HCT116 (cell line): ENCODE data around the gene TINCR. TPM values are rescaled to one million over a fixed set of nuclear protein-coding genes. Genes with fewer than 3 reads are reported as not detected.

Experiments
- ATAC-seq: fragments of 200-7000 bp; cut with Tn5 transposase; 2 replicates; pipeline ENCODE4 v1.9.1; 2020; ENCODE audit warnings: mild to moderate bottlenecking, moderate library complexity
- BruUV-seq: library from RNA; stranded (reverse); fragments of 400-500 nt; replicated peaks from 2 replicates; lab custom pipeline; 2021; lab: Mats Ljungman, UMichigan
- CTCF ChIA-PET: fragments of 300-600 bp; sonication (Branson Sonifier 250); formaldehyde crosslinking; loops from one replicate; lab custom pipeline; 2021; ENCODE audit warnings: antibody characterized with exemption; lab: Charles Lee
- POLR2A ChIA-PET: fragments of 300-600, 350-600 bp; sonication (Branson Sonifier 250); formaldehyde crosslinking; loops from one replicate; lab custom pipeline; 2021; ENCODE audit warnings: antibody characterized with exemption; lab: Charles Lee
- RAD21 ChIA-PET, 2 experiments: fragments of 300-600 bp; sonication (Branson Sonifier 250); formaldehyde crosslinking; loops; one replicate each; lab custom pipeline; 2023; ENCODE audit warnings: low total read pairs in 2 of 2; ENCODE audit not compliant: uncharacterized antibody in 2 of 2, unreplicated experiment in 2 of 2, low non-redundant PET in 1 of 2; lab: Charles Lee
- DNase-seq: peaks from one replicate; pipeline ENCODE4 v3.0.0-alpha.2; 2010; ENCODE audit warnings: low read depth, low spot score
- H2AFZ ChIP-seq: fragments of 200-600 bp; shearing (Covaris generic), sonication (generic); 2 replicates; pipeline ENCODE4 v1.6.1; 2017; ENCODE audit warnings: low read depth, mixed run types, mixed read lengths, antibody characterized with exemption, low read length; ENCODE audit not compliant: poor library complexity, severe bottlenecking
- H3K27ac ChIP-seq: 2 replicates; pipeline ENCODE4 v1.5.1; 2012; ENCODE audit warnings: low read depth, low read length
- H3K27me3 ChIP-seq: fragments of 200-600 bp; sonication (generic); 2 replicates; pipeline ENCODE4 v1.6.1; 2016; ENCODE audit warnings: mixed run types, low read length, mixed read lengths; ENCODE audit not compliant: insufficient read depth
- H3K36me3 ChIP-seq, 2 experiments: fragments of 200-500 bp in 1 of 2; fragments of 200-600 bp in 1 of 2; sonication (Bioruptor generic) in 1 of 2; sonication (generic) in 1 of 2; 2 replicates each; pipeline versions ENCODE4 v1.5.1 to v1.6.1; 2014 to 2016; ENCODE audit warnings: low read length in 2 of 2, inconsistent platforms in 1 of 2, mixed read lengths in 1 of 2, mixed run types in 1 of 2; ENCODE audit not compliant: insufficient read depth in 2 of 2, control insufficient read depth in 1 of 2
- H3K4me1 ChIP-seq, 2 experiments: fragments of 200-600 bp in 1 of 2; sonication (generic) in 1 of 2; 2 replicates each; pipeline versions ENCODE4 v1.5.1 to v1.6.1; 2012 to 2017; ENCODE audit warnings: low read length in 2 of 2, inconsistent platforms in 1 of 2, mild to moderate bottlenecking in 1 of 2, mixed read lengths in 1 of 2, mixed run types in 1 of 2, moderate library complexity in 1 of 2; ENCODE audit not compliant: insufficient read depth in 2 of 2, control insufficient read depth in 1 of 2
- H3K4me2 ChIP-seq: fragments of 200-600 bp; sonication (generic); 2 replicates; pipeline ENCODE4 v1.6.1; 2017; ENCODE audit warnings: mixed run types, low read length, mixed read lengths
- H3K4me3 ChIP-seq, 2 experiments: fragments of 200-600 bp in 1 of 2; sonication (generic) in 1 of 2; replicated peaks in 1 of 2; 2 replicates each; pipeline ENCODE4 v1.5.1; 2011 to 2016; ENCODE audit warnings: low read length in 2 of 2, control low read depth in 1 of 2, low read depth in 1 of 2, mild to moderate bottlenecking in 1 of 2, mixed read lengths in 1 of 2, mixed run types in 1 of 2
- H3K79me2 ChIP-seq: fragments of 200-600 bp; sonication (generic); 2 replicates; pipeline ENCODE4 v1.6.1; 2017; ENCODE audit warnings: mild to moderate bottlenecking, mixed run types, low read length, moderate library complexity, mixed read lengths; ENCODE audit not compliant: insufficient read depth
- H3K9ac ChIP-seq: fragments of 200-600 bp; sonication (generic); 2 replicates; pipeline ENCODE4 v1.6.1; 2016; ENCODE audit warnings: low read length, mixed read lengths
- H3K9me2 ChIP-seq: fragments of 200-600 bp; sonication (generic), shearing (Covaris generic); 2 replicates; pipeline ENCODE4 v1.6.1; 2017; ENCODE audit warnings: mixed run types, mild to moderate bottlenecking, moderate library complexity; ENCODE audit not compliant: insufficient read depth
- H3K9me3 ChIP-seq, 2 experiments: fragments of 200-500 bp in 1 of 2; fragments of 200-600 bp in 1 of 2; sonication (Bioruptor generic) in 1 of 2; sonication (generic) in 1 of 2; 2 replicates each; pipeline ENCODE4 v1.6.1; 2014 to 2017; ENCODE audit warnings: low read length in 2 of 2, mixed read lengths in 2 of 2, inconsistent platforms in 1 of 2, low read depth in 1 of 2, mild to moderate bottlenecking in 1 of 2, mixed run types in 1 of 2, moderate library complexity in 1 of 2; ENCODE audit not compliant: control insufficient read depth in 1 of 2, insufficient read depth in 1 of 2
- H4K20me1 ChIP-seq: fragments of 200-600 bp; sonication (generic), shearing (Covaris generic); 2 replicates; pipeline ENCODE4 v1.6.1; 2017; ENCODE audit warnings: mixed run types, mild to moderate bottlenecking, moderate library complexity; ENCODE audit not compliant: insufficient read depth
- CBX3 ChIP-seq: IDR thresholded peaks from 2 replicates; pipeline ENCODE4 v1.6.1; 2012; ENCODE audit warnings: low read depth
- EGR1 ChIP-seq: IDR thresholded peaks from 2 replicates; pipeline ENCODE4 v1.6.1; 2012; ENCODE audit warnings: low read depth
- EZH2 ChIP-seq: fragments of 200-600 bp; sonication (generic); IDR thresholded peaks from 2 replicates; pipeline ENCODE4 v1.6.1; 2017; ENCODE audit warnings: antibody characterized with exemption, mixed run types
- EZH2phosphoT487 ChIP-seq: fragments of 200-600 bp; IDR thresholded peaks from 2 replicates; pipeline ENCODE4 v1.6.1; 2018; ENCODE audit warnings: antibody characterized with exemption, borderline replicate concordance
- FOSL1 ChIP-seq: IDR thresholded peaks from 2 replicates; pipeline ENCODE4 v1.6.1; 2012; ENCODE audit warnings: low read depth
- POLR2AphosphoS5 ChIP-seq: IDR thresholded peaks from 2 replicates; pipeline ENCODE4 v1.6.1; 2011; ENCODE audit warnings: mild to moderate bottlenecking, low read depth, low read length, moderate library complexity
- RAD21 ChIP-seq: IDR thresholded peaks from 2 replicates; pipeline ENCODE4 v1.6.1; 2012; ENCODE audit warnings: low read depth, mild to moderate bottlenecking
- SP1 ChIP-seq: IDR thresholded peaks from 2 replicates; pipeline ENCODE4 v1.6.1; 2012; ENCODE audit warnings: low read depth
- TCF7L2 ChIP-seq: IDR thresholded peaks from 2 replicates; pipeline ENCODE4 v1.7.0; 2011; ENCODE audit warnings: borderline replicate concordance, inconsistent platforms; ENCODE audit not compliant: insufficient read depth, insufficient read length; ENCODE audit errors: extremely low read depth
- YY1 ChIP-seq: IDR thresholded peaks from 2 replicates; pipeline ENCODE4 v1.6.1; 2011; ENCODE audit warnings: low read length, low read depth, moderate library complexity, mild to moderate bottlenecking; ENCODE audit not compliant: insufficient replicate concordance; ENCODE audit errors: extremely low read depth
- ZFX ChIP-seq: fragments of 450-650 bp; IDR thresholded peaks from 2 replicates; pipeline ENCODE4 v1.6.1; 2017
- ZNF274 ChIP-seq: fragments of 200-500 bp; sonication (Bioruptor generic); IDR thresholded peaks from 2 replicates; pipeline ENCODE4 v1.6.1; 2014; ENCODE audit warnings: mild to moderate bottlenecking, low read depth, low read length, inconsistent platforms
- intact Hi-C: fragments of 100-400 bp; cut with micrococcal nuclease; formaldehyde crosslinking; loops from 2 replicates; pipeline ENCODE4 v1.10.0; 2022
- total RNA-seq: library from RNA; stranded (reverse); gene quantifications from one replicate; pipeline ENCODE4 v1.2.1, GENCODE V29; 2021; ENCODE audit not compliant: unreplicated experiment
- TF ChIP-seq, protein P1 (sequence below): IDR thresholded peaks from 2 replicates; pipeline ENCODE4 v1.6.1; 2012
- TF ChIP-seq, protein P2 (sequence below): IDR thresholded peaks from 2 replicates; pipeline ENCODE4 v1.6.1; 2012; ENCODE audit warnings: low read depth
- TF ChIP-seq, protein P3 (sequence below), 3 experiments: fragments of 200-600 bp in 1 of 3; sonication (generic) in 1 of 3; IDR thresholded peaks in 2 of 3; conservative IDR thresholded peaks in 1 of 3; 2 replicates each; pipeline ENCODE4 v1.5.1; 2012 to 2017; ENCODE audit warnings: low read depth in 2 of 3, low read length in 2 of 3, antibody characterized with exemption in 1 of 3, borderline replicate concordance in 1 of 3, control low read depth in 1 of 3, mild to moderate bottlenecking in 1 of 3, mixed read lengths in 1 of 3, mixed run types in 1 of 3, moderate library complexity in 1 of 3; ENCODE audit not compliant: insufficient read depth in 1 of 3
- TF ChIP-seq, protein P4 (sequence below): IDR thresholded peaks from 2 replicates; pipeline ENCODE4 v1.6.1; 2011; ENCODE audit warnings: mild to moderate bottlenecking, low read length, moderate library complexity; ENCODE audit not compliant: insufficient replicate concordance; ENCODE audit errors: extremely low read depth
- TF ChIP-seq, protein P5 (sequence below): IDR thresholded peaks from 2 replicates; pipeline ENCODE4 v1.6.1; 2012

TINCR gene
- total RNA-seq, 1 experiment from 2014 or later = 6.1 TPM

DNA sequence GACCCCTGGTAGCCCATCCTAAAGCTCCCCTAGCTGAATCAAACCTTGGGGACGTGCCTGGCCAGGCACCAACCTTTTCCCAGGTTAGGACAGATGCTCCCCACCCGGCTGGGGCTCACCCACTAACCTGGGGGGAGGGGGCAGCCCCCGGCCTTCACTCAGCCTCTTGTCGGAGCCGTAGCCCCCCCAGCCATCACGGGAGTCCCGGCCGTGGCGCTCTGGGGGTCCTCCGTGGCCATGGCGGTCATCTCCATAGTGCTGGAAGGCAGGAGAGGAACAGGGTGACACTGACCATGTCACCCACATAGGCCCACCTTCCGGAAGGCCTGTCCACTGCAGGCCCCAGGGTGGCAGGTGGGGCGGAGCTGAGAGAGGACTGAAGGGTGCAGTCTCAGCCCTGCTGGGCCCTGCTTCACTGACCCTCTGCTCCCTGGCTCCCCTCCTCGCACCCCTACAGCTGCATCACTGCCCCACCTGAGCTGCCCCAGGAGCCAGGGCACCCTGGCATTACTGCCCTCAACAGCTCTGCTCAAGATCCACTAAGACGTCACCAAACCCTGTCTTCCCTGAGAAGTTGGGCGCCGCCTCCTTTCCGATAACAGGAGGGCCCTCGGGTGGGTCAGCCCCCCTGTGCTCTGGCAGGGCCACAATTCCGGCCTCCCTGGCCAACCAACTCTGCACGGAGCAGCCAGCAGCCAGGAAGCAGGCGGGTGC lies 22.6 kb upstream of the TINCR start:
- no TSS peak for BruUV-seq
- peaks cover 11% of the 10 kb centered on the region; the same call in 1 of the 2 replicates for H3K79me2 ChIP-seq
- no peaks in the 10 kb centered on the region for H3K9me2 ChIP-seq
- RAD21 ChIA-PET = no interaction called here
- no peaks in the 10 kb centered on the region for H3K9me3 ChIP-seq
- POLR2A ChIA-PET = no interaction called here
- no peak overlapping the region for H3K4me2 ChIP-seq
- CTCF ChIA-PET = no interaction called here
- no peaks in the 10 kb centered on the region for H3K27me3 ChIP-seq
- intact Hi-C loops = no loop called here
- no peak for ATAC-seq
- H3K4me1 ChIP-seq = no peaks in the 10 kb centered on the region
- H4K20me1 ChIP-seq = no peaks in the 10 kb centered on the region
- H2AFZ ChIP-seq = no peak overlapping the region
- H3K9ac ChIP-seq = no peak overlapping the region
- peaks cover 50 to 59% of the 10 kb centered on the region in 2 experiments; a peak in 3 of 4 replicates for H3K36me3 ChIP-seq
- no peak overlapping the region for H3K27ac ChIP-seq
- H3K4me3 ChIP-seq = no peak overlapping the region
- no peak for TF ChIP-seq EGR1
- TF ChIP-seq EZH2 = no peak
- TF ChIP-seq YY1 = no peak
- TF ChIP-seq ZNF274 = no peak
- TF ChIP-seq, protein P1, sequence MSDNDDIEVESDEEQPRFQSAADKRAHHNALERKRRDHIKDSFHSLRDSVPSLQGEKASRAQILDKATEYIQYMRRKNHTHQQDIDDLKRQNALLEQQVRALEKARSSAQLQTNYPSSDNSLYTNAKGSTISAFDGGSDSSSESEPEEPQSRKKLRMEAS = no peak
- TF ChIP-seq, protein P2, sequence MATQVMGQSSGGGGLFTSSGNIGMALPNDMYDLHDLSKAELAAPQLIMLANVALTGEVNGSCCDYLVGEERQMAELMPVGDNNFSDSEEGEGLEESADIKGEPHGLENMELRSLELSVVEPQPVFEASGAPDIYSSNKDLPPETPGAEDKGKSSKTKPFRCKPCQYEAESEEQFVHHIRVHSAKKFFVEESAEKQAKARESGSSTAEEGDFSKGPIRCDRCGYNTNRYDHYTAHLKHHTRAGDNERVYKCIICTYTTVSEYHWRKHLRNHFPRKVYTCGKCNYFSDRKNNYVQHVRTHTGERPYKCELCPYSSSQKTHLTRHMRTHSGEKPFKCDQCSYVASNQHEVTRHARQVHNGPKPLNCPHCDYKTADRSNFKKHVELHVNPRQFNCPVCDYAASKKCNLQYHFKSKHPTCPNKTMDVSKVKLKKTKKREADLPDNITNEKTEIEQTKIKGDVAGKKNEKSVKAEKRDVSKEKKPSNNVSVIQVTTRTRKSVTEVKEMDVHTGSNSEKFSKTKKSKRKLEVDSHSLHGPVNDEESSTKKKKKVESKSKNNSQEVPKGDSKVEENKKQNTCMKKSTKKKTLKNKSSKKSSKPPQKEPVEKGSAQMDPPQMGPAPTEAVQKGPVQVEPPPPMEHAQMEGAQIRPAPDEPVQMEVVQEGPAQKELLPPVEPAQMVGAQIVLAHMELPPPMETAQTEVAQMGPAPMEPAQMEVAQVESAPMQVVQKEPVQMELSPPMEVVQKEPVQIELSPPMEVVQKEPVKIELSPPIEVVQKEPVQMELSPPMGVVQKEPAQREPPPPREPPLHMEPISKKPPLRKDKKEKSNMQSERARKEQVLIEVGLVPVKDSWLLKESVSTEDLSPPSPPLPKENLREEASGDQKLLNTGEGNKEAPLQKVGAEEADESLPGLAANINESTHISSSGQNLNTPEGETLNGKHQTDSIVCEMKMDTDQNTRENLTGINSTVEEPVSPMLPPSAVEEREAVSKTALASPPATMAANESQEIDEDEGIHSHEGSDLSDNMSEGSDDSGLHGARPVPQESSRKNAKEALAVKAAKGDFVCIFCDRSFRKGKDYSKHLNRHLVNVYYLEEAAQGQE = no peak
- TF ChIP-seq, protein P3, sequence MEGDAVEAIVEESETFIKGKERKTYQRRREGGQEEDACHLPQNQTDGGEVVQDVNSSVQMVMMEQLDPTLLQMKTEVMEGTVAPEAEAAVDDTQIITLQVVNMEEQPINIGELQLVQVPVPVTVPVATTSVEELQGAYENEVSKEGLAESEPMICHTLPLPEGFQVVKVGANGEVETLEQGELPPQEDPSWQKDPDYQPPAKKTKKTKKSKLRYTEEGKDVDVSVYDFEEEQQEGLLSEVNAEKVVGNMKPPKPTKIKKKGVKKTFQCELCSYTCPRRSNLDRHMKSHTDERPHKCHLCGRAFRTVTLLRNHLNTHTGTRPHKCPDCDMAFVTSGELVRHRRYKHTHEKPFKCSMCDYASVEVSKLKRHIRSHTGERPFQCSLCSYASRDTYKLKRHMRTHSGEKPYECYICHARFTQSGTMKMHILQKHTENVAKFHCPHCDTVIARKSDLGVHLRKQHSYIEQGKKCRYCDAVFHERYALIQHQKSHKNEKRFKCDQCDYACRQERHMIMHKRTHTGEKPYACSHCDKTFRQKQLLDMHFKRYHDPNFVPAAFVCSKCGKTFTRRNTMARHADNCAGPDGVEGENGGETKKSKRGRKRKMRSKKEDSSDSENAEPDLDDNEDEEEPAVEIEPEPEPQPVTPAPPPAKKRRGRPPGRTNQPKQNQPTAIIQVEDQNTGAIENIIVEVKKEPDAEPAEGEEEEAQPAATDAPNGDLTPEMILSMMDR (IDR thresholded peaks at IDR 0.05 in 2 of 3, conservative IDR thresholded peaks at IDR 0.05 in 1 of 3; ENCODE audit: borderline replicate concordance in 1 of 3, insufficient read depth in 1 of 3, low read depth in 2 of 3, low read length in 2 of 3) = no peak
- TF ChIP-seq TCF7L2 = no peak
- no peak for TF ChIP-seq FOSL1
- TF ChIP-seq CBX3 = no peak
- TF ChIP-seq SP1 = no peak
- TF ChIP-seq, protein P4, sequence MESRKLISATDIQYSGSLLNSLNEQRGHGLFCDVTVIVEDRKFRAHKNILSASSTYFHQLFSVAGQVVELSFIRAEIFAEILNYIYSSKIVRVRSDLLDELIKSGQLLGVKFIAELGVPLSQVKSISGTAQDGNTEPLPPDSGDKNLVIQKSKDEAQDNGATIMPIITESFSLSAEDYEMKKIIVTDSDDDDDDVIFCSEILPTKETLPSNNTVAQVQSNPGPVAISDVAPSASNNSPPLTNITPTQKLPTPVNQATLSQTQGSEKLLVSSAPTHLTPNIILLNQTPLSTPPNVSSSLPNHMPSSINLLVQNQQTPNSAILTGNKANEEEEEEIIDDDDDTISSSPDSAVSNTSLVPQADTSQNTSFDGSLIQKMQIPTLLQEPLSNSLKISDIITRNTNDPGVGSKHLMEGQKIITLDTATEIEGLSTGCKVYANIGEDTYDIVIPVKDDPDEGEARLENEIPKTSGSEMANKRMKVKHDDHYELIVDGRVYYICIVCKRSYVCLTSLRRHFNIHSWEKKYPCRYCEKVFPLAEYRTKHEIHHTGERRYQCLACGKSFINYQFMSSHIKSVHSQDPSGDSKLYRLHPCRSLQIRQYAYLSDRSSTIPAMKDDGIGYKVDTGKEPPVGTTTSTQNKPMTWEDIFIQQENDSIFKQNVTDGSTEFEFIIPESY = no peak
- no peak for TF ChIP-seq ZFX
- no peak for TF ChIP-seq EZH2phosphoT487
- TF ChIP-seq, protein P5, sequence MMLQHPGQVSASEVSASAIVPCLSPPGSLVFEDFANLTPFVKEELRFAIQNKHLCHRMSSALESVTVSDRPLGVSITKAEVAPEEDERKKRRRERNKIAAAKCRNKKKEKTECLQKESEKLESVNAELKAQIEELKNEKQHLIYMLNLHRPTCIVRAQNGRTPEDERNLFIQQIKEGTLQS = no peak
- no peak for TF ChIP-seq POLR2AphosphoS5
- no peak for TF ChIP-seq RAD21
- no peak for DNase-seq
